Liver (tissue), 9 donors: ENCODE data around the gene TGIF2. TPM values are rescaled to one million over a fixed set of nuclear protein-coding genes. Genes with fewer than 3 reads are reported as not detected.

Source experiments
- DNase-seq: peaks from one replicate; pipeline ENCODE4 v3.0.0-alpha.2; 2017; ENCODE audit warnings: low spot score
- H3K27ac ChIP-seq, 2 donors: one replicate each; pipeline ENCODE4 v1.7.0; 2013; ENCODE audit warnings: inconsistent platforms in 2 of 2, low read length in 2 of 2, control low read depth in 1 of 2, low read depth in 1 of 2, mild to moderate bottlenecking in 1 of 2
- H3K27me3 ChIP-seq, 4 donors: one replicate each; pipeline versions ENCODE4 v1.6.1 to v1.7.0; 2013; ENCODE audit warnings: low read length in 3 of 4, inconsistent platforms in 1 of 4, mild to moderate bottlenecking in 1 of 4, moderate library complexity in 1 of 4; ENCODE audit not compliant: control insufficient read depth in 4 of 4, insufficient read depth in 4 of 4
- H3K36me3 ChIP-seq, 4 donors: one replicate each; pipeline versions ENCODE4 v1.6.1 to v1.7.0; 2013; ENCODE audit warnings: low read length in 3 of 4, mild to moderate bottlenecking in 3 of 4, low read depth in 1 of 4, moderate library complexity in 1 of 4; ENCODE audit not compliant: control insufficient read depth in 4 of 4, insufficient read depth in 3 of 4
- H3K4me1 ChIP-seq, 4 donors: one replicate each; pipeline versions ENCODE4 v1.6.1 to v1.7.0; 2013; ENCODE audit warnings: low read length in 3 of 4, mild to moderate bottlenecking in 3 of 4, moderate library complexity in 1 of 4; ENCODE audit not compliant: control insufficient read depth in 4 of 4, insufficient read depth in 4 of 4
- H3K4me3 ChIP-seq, 3 donors: one replicate each; pipeline versions ENCODE4 v1.6.1 to v1.7.0; 2013; ENCODE audit warnings: low read length in 3 of 3, control low read depth in 1 of 3, low read depth in 1 of 3, mild to moderate bottlenecking in 1 of 3
- H3K9ac ChIP-seq, 2 donors: one replicate each; pipeline ENCODE4 v1.7.0; 2013; ENCODE audit warnings: low read length in 2 of 2, mild to moderate bottlenecking in 2 of 2, moderate library complexity in 2 of 2, control low read depth in 1 of 2, low read depth in 1 of 2
- H3K9me3 ChIP-seq, 4 donors: one replicate each; pipeline versions ENCODE4 v1.6.1 to v1.7.0; 2013; ENCODE audit warnings: low read length in 3 of 4; ENCODE audit not compliant: control insufficient read depth in 4 of 4
- ATF3 ChIP-seq: IDR thresholded peaks from 2 replicates; pipeline ENCODE4 v1.6.1; 2016; ENCODE audit warnings: antibody characterized with exemption
- CTCF ChIP-seq: fragments of 150-350 bp; IDR thresholded peaks from 2 replicates; pipeline ENCODE4 v1.5.1; 2017; ENCODE audit warnings: improper control_type of control experiment, low read depth, low read length; ENCODE audit not compliant: missing input control
- EGR1 ChIP-seq, 2 donors: IDR thresholded peaks; 2 replicates each; pipeline ENCODE4 v1.6.1; 2016 to 2018; ENCODE audit warnings: antibody characterized with exemption in 2 of 2, low read depth in 2 of 2
- FOXA1 ChIP-seq: IDR thresholded peaks from 2 replicates; pipeline ENCODE4 v1.6.1; 2016; ENCODE audit warnings: antibody characterized with exemption
- FOXA2 ChIP-seq: IDR thresholded peaks from 2 replicates; pipeline ENCODE4 v1.6.1; 2016; ENCODE audit warnings: antibody characterized with exemption
- HNF4A ChIP-seq, 2 donors: conservative IDR thresholded peaks; 2 replicates each; pipeline ENCODE4 v1.6.1; 2016; ENCODE audit warnings: antibody characterized with exemption in 2 of 2, mild to moderate bottlenecking in 2 of 2
- HNF4G ChIP-seq: IDR thresholded peaks from 2 replicates; pipeline ENCODE4 v1.6.1; 2016; ENCODE audit warnings: antibody characterized with exemption
- JUND ChIP-seq, 2 donors: IDR thresholded peaks; 2 replicates each; pipeline ENCODE4 v1.6.1; 2016; ENCODE audit warnings: antibody characterized with exemption in 2 of 2
- MAX ChIP-seq: IDR thresholded peaks from 2 replicates; pipeline ENCODE4 v1.6.1; 2016; ENCODE audit warnings: antibody characterized with exemption
- NR2F2 ChIP-seq: IDR thresholded peaks from 2 replicates; pipeline ENCODE4 v1.6.1; 2016; ENCODE audit warnings: antibody characterized with exemption
- RAD21 ChIP-seq, 2 donors: IDR thresholded peaks; 2 replicates each; pipeline ENCODE4 v1.6.1; 2016; ENCODE audit warnings: antibody characterized with exemption in 2 of 2, mild to moderate bottlenecking in 2 of 2
- SP1 ChIP-seq: IDR thresholded peaks from 2 replicates; pipeline ENCODE4 v1.6.1; 2018; ENCODE audit warnings: antibody characterized with exemption, mild to moderate bottlenecking
- TAF1 ChIP-seq: conservative IDR thresholded peaks from 2 replicates; pipeline ENCODE4 v1.6.1; 2016; ENCODE audit warnings: antibody characterized with exemption, mild to moderate bottlenecking
- YY1 ChIP-seq: IDR thresholded peaks from 2 replicates; pipeline ENCODE4 v1.6.1; 2016; ENCODE audit warnings: antibody characterized with exemption, mild to moderate bottlenecking
- ZBTB33 ChIP-seq: IDR thresholded peaks from 2 replicates; pipeline ENCODE4 v1.6.1; 2016; ENCODE audit warnings: antibody characterized with exemption
- WGBS: extraction: QIAGEN DNeasy Blood & Tissue Kit; methylation state at CpG from one replicate; pipeline ENCODE4 v1.1.7; 2013; 5-methylcytosine and 5-hydroxymethylcytosine counted together
- polyA plus RNA-seq, 2 donors: library from polyadenylated mRNA; stranded (reverse) in 1 of 2; unstranded in 1 of 2; fragments of 200-250 nt in 1 of 2; fragments of >200 nt in 1 of 2; fragmentation: Nextera tagmentation in 1 of 2; extraction: Ambion mirVana in 1 of 2; gene quantifications; one replicate each; pipeline versions ENCODE4 v1.2.1 to v1.2.3, GENCODE V29; 2013 to 2015
- total RNA-seq, 2 donors: library from RNA; depleted of rRNA; stranded (reverse); fragments of >200 nt; gene quantifications; one replicate each; pipeline ENCODE4 v1.2.3, GENCODE V29; 2014
- donor health status: healthy.
- donor health status: healthy.
- donor health status: healthy.
- donor health status: healthy.
- donor health status: healthy.

The TGIF2 gene
- total and polyA plus RNA-seq, 4 donors, result 3.7 to 7.9 (median 4.3) TPM

GRCh38 chr20:36614781-36615557 lies 41.6 kb downstream of the TGIF2 start:
- Histone ChIP-seq H3K9ac (no peak overlapping the region), H3K4me1 (no peaks in the 10 kb centered on the region), H3K9me3 (no peaks in the 10 kb centered on the region), H3K27me3 (no peaks in the 10 kb centered on the region), H3K36me3 (peaks cover 16 to 42% (median 30%) of the 10 kb centered on the region in 4 donors), H3K27ac (no peak overlapping the region), H3K4me3 (no peak overlapping the region)
- no peak for TF ChIP-seq FOXA2
- 93% methylated on average over 14 of the region's 14 CpGs for WGBS
- DNase-seq, result no peak

GRCh38 chr20:36620917-36621316 lies 47.5 kb downstream of the TGIF2 start:
- peaks cover 0 to 4% (median 1%) of the 10 kb centered on the region in 4 donors for H3K4me1 ChIP-seq
- H3K9me3 ChIP-seq, result no peaks in the 10 kb centered on the region
- no peaks in the 10 kb centered on the region for H3K27me3 ChIP-seq
- H3K36me3 ChIP-seq, result no peaks in the 10 kb centered on the region
- TF ChIP-seq MAX, result no peak
- no peak for TF ChIP-seq TAF1
- no peak for TF ChIP-seq HNF4G
- TF ChIP-seq ZBTB33, result no peak
- TF ChIP-seq NR2F2, result no peak
- TF ChIP-seq CTCF, result no peak
- no peak for TF ChIP-seq FOXA2
- no peak for TF ChIP-seq SP1
- TF ChIP-seq JUND (IDR thresholded peaks at IDR 0.05), result no peak
- TF ChIP-seq EGR1 (IDR thresholded peaks at IDR 0.05; ENCODE audit: low read depth in 2 of 2), result no peak
- TF ChIP-seq HNF4A (conservative IDR thresholded peaks at IDR 0.05), result no peak
- no peak for TF ChIP-seq YY1
- no peak for TF ChIP-seq FOXA1
- no peak overlapping the region for H3K4me3 ChIP-seq
- WGBS, result 98% methylated on average over 5 of the region's 5 CpGs
- DNase-seq, result no peak
- no peak overlapping the region for H3K27ac ChIP-seq
- H3K9ac ChIP-seq, result no peak overlapping the region

- H3K9ac ChIP-seq, result no peak overlapping the region
- no peak overlapping the region for H3K4me3 ChIP-seq
- 61% methylated on average over 2 of the region's 2 CpGs for WGBS
- H3K4me1 ChIP-seq, result peaks cover 0 to 4% (median 1%) of the 10 kb centered on the region in 4 donors
- no peaks in the 10 kb centered on the region for H3K36me3 ChIP-seq
- H3K27ac ChIP-seq, result no peak overlapping the region
- TF ChIP-seq TAF1, result no peak
- TF ChIP-seq RAD21 (IDR thresholded peaks at IDR 0.05), result no peak
- peak; percentile 10 to 41 for TF ChIP-seq HNF4A (conservative IDR thresholded peaks at IDR 0.05)
- no peak for TF ChIP-seq SP1
- TF ChIP-seq CTCF, result no peak
- no peak for TF ChIP-seq ATF3
- no peak for TF ChIP-seq HNF4G
- no peaks in the 10 kb centered on the region for H3K9me3 ChIP-seq
- no peaks in the 10 kb centered on the region for H3K27me3 ChIP-seq
- no peak for DNase-seq
Observed at GRCh38 chr20:36623444-36623843, 50.0 kb downstream of the TGIF2 start.
